SK-N-MC (cell line): ENCODE measurements around the gene ADAM15.

Experiments used
- EZH2 ChIP-seq: fragments of 200-600 bp; sonication (generic); IDR thresholded peaks from one replicate; pipeline ENCODE4 v1.6.1; 2017; ENCODE audit warnings: antibody characterized with exemption
- POLR2AphosphoS5 ChIP-seq: IDR thresholded peaks from 2 replicates; pipeline ENCODE4 v1.6.1; 2012; ENCODE audit warnings: mild to moderate bottlenecking, low read depth, low read length, borderline replicate concordance

DNA sequence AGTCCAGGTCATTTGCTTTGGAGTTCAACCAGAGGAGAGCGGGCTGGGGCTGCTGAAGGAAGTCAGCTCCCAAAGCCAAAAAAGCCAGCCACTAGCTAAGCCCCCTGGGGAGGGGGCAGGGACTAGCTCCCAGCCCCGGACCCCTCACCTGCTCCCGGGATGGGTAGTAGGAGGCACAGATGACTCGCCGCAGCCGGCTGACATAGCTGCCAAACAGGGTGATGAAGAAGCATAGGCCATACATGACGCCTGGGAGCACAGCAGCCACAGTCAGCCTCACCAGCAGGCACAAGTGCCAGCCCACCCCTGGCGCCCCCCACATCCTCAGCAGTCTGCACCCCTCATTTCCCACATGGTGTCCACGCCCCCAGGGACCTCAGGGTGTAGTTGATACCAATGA lies 25.0 kb upstream of the ADAM15 start:
- TF ChIP-seq EZH2 (no peak), POLR2AphosphoS5 (no peak)
